HG03139 (cell line): ENCODE measurements around the gene KCNAB2.

ENCODE experiments used
- ATAC-seq: cut with Tn5 transposase; IDR thresholded peaks from one replicate; pipeline ENCODE4 v1.9.1; 2021; ENCODE audit not compliant: unreplicated experiment

The KCNAB2 gene

DNA sequence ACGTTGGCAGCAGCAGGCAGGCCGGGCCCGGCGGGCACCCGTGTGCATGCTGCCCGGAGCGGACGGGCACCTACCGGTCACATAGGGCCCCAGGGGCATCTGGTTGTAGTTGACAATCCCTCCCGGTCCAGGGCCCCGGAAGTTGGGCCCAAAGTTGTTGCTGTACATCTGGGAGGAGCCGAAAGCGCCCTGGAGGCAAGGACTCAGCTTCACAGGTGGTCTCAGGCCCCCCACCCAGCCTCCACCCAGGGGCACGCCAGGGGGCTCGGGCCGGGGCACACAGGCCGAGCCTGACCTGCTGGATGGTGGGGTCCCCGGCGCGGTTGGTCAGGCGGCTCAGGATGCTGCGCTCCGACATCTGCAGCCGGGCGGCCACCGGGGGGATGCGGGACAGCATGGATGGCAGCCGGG, 60.6 kb downstream of the KCNAB2 start:
- ATAC-seq = no peak

DNA sequence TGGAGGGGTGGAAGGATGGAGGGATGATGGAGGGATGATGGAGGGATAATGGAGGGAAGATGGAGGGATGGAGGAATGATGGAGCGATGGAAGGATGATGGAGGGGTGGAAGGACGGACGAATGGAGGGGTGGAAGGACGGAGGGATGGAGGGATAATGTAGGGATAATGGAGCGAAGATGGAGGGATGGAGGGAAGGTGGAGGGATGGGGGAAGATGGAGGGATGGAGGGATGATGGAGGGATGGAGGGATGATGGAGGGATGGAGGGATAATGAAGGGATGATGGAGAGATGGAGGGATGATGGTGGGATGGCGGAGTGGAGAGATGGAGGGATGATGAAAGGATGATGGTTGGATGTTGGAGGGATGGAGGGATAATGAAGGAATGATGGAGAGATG, 61.3 kb downstream of the KCNAB2 start:
- no peak for ATAC-seq

DNA sequence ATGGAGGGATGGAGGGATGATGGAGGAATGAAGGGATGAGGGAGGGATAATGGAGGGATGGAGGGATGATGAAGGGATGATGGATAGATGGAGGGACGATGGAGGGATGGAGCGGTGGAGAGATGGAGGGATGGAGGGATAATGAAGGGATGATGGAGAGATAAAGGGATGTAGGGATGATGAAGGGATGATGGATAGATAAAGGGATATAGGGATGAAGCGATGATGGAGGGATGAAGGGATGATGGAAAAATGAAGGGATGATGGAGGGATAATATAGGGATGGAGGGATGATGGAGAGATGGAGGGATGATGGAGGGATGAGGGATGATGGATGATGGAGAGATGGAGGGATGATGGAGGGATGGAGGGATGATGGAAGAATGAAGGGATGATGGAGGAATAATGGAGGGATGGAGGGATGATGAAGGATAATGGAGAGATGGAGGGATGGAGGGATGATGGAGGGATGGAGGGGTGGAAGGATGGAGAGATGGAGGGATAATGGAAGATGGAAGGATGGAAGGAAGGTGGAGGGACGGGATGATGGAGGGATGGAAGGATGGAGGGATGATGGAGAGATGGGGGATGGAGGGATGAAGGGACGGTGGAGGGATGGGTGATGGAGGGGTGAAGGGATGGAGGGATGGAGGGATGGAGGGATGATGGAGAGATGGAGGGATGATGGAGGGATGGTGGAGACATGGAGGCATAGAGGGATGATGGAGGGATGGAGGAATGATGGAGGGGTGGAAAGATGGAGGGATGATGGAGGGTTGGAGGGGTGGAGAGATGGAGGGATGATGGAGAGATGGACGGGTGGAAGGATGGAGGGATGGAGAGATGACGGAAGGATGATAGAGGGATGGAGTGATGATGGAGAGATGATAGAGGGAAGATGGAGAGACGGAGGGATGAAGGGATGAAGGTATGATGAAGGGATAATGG, 62.0 kb downstream of the KCNAB2 start:
- no peak for ATAC-seq

DNA sequence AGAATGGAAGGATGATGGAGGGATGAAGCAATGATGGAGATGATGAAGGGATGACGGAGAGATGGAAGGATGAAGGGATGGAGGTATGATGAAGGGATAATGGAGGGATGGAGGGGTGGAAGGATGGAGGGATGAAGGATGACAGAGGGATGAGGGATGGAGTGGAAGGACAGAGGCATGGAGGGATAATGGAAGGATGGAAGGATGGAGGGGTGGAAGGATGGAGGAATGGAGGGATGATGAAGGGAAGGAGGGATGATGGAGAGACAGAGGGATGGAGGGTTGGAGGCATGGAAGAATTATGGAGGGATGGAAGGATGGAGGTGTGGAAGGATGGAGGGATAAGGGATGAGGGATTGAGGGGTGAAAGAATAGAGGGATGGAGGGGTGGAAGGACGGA, 62.8 kb downstream of the KCNAB2 start:
- no peak for ATAC-seq

DNA sequence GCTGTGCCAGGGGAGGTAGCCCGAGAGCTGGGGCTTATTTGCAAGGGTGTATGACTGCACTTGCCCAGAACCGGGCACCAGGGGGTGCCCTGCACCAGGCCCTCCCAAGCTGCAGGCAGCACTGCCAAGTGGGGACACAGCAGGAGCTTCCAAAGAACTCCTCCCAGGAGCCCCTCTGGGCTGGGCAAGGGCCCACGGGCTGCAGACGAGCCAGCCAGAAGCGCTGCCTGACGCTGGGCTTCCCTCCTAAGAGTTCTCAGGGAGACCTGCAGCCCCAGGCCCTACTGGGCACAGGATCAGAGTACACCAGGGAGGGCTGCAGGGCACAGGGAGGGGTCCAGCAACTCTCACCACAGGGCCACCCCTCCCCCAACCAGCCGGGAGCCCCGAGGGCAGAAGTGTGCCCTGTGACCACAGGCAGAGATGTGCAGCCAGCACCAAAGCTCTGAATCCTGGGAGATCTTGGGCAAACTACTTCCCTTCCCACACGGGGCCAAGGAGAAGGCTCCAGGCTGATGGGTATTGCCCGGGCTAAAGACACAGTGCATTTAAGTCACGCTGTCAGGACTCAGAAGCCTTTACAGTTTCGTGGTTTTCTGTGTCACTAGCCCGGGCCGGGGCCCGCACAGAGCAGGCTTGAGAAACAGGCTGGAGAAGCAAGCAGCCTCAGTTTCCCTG, 63.4 kb downstream of the KCNAB2 start:
- no peak for ATAC-seq

DNA sequence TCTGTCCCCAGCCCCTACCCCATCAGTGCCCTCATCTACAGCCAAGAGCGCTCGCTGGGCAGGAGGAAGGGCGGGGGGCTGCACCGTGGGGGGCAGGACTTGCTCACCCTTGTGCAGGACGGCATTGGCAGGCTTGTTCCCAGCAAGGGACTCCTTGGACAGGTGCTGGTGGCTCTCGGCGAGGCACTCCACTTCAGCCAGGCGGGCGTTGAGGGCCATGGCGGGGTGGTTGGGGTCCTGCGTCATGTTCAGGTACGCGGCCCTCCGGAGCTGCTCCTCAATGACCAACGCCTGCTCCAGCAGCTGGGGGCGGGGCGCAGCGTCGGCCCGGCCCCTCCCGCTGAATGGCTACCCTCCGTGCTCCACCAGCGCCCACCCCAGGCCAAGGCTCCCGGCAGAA, 64.0 kb downstream of the KCNAB2 start:
- no peak for ATAC-seq

DNA sequence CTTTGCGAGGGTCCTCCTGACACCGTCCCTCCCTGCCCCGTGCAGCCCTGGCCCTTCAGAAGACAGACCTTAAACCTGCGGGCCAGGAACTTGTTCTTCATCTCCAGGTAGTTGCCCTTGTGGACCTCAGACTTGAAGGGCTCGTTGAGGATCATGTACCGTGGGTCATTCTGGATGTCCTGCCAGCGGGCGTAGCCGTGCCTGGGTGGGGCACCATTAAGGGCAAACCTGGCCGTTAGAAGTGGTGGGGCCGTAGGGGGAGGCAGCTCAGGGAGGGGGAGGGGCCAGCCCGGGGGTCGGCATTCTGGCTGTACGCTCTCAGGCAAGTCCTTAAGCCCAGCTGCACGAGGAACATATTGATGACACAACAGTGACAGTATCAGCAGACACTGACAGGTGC, 64.6 kb downstream of the KCNAB2 start:
- no peak for ATAC-seq

DNA sequence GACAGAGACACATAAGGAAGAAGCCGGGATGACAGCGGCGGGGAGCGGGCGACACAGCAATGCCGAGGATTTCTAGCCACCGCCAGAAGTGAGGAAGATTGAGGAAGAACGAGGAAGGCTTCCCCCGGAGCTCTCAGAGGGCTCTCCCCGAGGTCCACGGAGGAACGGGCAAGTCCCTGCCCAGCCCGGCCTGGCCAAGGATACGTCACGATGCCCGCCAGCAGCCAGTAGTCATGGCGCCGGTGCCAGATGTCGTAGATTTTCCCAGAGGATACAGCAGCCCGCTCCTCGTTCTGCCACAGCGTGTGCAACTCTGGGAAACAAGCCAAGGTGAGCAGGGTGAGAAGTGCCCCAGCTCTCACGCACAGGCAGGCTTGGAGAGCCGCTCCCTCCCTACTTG, 65.9 kb downstream of the KCNAB2 start:
- ATAC-seq = no peak

DNA sequence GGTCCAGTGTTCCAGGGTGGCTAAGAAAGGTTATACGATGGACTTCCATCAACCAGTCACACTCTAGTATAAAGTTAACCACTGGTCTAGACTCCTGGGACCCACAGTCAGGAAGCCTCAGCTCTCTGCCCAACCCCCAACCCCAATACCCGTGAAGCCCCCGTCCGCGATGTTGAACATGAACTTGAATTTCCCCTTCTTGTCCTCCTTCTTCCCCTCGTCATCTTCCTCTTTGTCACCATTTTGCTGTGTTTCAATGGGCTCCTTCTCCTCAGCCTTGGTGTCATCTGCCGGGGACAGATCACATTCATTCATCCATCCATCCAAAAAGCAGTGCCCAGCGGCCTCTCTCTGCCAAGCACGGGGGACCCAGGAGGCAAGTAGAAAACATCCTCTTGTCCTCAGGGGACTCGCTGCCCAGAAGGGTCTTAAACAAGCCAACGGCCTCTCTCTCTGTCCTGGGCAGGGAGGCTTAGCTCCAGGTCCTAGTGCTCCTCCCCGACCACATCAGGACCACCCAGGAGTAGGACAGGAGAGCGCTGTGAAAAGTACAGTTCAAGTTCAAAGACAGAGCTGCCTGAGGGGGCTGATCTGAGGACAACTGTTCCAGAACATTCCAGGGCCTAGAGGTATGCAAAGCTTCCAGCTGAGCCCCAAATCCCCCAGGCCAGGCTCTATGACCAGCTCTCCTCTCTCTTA, 66.5 kb downstream of the KCNAB2 start:
- no peak for ATAC-seq

DNA sequence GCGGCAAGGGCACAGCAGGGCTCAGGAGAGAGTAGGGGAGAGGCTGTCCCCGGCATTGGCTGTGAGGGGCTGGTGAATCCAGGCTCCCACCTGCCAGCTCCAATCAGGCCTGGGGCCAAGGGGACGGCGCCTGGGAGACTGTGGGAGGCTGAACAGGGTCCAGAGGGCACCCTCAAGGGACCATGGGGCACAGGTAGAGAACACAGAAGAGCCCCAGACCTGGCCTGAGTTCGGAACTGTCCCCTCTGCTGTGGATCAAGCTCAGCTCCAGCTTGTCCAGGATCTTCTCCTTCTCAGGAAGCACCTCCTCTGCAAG, 67.0 kb downstream of the KCNAB2 start:
- no peak for ATAC-seq

DNA sequence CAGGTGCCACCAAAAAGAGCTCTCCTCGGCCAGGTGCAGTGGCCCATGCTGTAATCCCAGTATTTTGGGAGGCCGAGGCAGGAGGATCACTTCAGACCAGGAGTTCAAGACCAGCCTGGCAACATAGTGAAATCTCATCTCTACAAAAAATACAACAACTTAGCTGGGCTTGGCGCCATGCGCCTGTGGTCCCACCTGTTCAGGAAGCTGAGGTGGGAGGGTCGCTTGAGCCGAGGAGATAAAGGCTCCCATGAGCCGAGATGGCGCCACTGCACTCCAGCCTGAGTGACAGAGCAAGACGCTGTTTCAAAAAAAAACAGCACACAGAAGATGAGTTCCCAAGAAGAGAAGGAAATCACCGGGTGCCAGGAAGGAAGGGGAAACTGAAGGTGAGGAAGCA, 67.4 kb downstream of the KCNAB2 start:
- ATAC-seq = no peak

DNA sequence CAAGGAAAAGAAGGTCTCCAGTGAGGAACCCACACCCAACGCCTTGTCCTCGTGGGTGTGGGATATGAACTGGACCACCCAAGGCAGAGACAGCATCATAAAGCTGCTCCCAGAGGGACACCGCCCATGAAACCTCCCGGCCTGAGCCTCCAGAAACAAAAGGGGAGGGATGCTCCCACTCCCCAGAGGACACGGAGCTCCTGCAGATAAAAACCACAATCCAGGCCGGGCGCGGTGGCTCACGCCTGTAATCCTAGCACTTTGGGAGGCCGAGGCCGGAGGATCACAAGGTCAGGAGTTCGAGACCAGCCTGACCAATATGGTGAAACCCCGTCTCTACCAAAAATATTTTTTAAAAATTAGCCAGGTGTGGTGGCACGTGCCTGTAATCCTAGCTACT, 68.1 kb downstream of the KCNAB2 start:
- ATAC-seq = no peak

DNA sequence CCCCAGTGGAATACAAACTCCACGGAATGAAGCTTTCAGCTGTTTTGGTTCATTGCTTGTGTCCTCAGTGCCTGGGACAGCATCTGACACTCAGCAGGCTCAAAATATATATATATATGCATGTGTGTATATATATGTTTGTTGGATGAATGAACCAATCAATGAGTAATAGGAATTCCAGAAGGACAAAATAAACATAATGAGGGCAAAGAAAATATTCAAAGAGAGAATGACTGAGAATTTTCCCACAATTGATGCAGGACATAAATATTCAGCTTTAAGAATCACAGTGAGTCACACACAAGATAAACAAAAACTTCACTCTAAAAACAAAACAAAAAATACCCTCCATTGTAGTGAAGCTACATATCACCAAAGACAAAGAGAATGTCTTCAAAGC, 70.4 kb downstream of the KCNAB2 start:
- ATAC-seq = no peak

DNA sequence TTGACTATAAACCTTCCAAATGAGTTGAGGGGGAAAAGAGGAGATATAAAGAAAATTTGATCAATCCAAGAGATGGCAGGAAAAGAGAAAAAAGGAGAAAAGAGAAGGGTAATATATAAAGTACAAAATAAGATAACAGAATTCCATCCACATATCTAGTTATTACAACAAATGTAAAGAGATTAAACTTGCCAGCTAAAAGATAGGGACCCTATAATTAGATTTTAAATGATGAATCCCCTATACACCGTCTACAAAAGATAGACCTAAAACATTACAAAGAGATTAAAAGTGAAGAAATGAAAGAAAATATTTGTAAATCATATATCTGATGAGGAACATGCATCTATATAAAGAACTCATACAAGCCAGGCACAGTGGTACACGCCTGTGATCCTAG, 71.4 kb downstream of the KCNAB2 start:
- no peak for ATAC-seq

DNA sequence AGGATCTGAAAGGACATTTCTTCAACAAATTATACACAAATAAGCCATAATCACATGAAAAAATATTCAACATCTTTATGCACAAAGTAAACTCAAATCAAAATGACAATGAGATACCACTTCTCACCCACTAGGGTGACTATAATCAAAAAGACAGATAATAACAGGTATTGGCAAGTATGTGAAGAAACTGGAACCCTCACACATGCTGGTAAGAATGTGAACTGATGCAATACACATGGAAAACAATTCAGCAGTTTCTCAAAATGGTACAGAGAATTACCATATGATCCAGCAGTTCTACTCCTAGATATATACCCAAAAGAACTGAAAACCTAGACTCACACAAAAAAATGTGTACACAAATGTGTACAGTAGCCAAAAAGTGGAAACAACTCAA, 71.9 kb downstream of the KCNAB2 start:
- no peak for ATAC-seq

DNA sequence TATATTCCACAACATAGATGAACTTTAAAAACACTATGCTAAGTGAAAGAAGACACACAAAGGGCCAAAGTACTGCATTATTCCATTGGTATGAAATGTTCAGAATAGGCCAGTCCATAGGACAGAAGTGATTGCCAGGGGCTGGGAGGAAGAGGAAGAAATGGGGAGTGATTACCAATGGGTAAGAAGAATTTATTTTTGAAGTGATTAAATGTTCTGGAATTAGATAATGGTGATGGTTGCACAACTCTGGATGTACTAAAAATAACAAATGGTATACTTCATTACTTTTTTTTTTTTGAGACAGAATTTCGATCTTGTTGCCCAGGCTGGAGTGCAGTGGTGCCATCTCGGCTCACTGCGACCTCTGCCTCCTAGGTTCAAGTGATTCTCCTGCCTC, 72.7 kb downstream of the KCNAB2 start:
- ATAC-seq = no peak

DNA sequence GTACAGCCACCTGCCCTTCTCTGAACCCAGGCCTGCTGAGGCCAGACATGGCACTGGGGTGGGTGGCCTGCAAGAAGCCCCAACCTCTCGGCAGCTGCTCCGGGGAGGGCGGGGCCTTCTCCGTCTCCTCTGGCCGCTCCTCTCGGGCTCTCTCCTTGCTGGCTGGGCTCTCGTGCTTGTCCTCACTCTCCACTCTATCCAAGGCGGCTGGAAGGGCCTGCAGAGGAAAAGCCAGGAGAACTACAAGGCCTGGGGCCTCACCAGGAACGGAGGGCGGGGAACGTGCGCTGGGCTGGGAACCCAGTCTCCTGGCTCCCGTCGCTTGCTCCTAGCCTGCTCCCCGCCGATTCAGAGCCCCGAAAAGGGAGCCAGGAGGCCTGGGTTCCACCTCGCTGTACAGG, 75.3 kb downstream of the KCNAB2 start:
- no peak for ATAC-seq

DNA sequence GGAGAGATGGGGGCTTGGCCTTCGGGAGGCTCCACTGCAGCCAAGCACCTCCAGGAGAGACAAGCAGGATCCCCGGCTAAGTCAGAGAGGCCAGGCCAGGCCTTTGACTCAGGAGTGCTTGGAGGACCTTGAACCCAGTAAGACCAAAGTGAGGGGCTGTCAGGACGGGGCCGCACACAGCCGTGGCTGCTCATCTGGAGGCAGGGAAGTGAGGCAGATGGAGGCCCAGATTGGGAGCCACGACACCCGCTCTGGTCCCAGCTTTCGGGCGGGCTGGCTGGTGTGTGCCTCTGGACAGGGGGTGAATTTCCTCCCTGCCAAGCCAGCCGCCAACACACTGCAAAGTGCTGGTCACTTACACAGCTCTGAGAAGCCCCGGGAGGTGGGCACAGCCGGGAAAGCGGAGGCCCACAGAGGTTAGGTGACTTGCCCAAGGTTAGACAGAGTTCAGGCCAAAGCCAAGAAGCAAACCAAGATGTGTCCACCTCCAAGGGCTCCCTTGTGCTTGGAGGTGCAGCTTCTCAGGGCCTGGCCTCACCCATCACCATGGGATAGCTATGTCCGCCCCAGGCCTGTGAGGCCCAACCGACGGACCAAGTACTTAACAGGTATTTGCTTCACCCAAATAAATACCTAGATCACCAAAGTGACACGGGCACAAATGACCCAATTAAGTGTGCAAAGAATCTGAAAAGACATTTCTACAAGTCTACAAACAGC, 76.1 kb downstream of the KCNAB2 start:
- no peak for ATAC-seq

DNA sequence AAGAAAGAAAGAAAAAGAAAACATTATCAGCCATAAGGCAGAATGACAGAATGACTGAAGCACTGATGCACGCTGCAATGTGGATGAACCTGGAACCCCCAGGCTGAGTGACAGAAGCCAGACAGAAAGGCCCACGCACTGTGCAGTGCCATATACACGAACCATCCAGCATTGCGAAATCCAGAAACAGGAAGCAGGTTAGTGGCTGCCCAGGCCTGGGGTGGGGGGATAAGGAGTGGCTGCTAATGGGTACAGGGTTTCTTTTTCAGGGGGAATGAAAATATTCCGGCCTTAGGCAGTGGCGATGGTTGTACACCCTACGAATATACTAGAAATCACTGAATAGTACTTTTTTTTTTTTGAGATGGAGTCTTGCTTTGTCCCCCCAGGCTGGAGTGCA, 77.4 kb downstream of the KCNAB2 start:
- ATAC-seq = no peak

DNA sequence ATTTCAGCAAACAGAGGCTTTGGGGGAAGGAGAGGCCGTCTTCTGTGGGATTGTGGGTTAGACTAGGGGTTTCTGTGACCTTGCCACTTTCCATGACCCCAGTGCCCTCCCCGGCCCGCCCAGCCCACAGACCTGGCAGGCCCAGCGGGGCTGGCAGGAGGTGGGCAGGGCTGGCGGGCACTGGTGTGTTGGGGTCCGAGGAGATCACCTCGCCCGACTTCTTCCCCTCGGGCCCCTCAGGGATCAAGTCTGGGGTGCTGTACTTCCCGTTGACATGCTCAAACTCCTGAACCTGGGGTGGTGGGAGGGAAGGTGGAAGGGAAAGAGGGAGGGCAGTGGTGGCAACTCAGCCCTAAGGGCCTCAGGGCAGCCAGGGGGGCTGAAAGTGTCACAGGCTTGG, 78.1 kb downstream of the KCNAB2 start:
- no peak for ATAC-seq

DNA sequence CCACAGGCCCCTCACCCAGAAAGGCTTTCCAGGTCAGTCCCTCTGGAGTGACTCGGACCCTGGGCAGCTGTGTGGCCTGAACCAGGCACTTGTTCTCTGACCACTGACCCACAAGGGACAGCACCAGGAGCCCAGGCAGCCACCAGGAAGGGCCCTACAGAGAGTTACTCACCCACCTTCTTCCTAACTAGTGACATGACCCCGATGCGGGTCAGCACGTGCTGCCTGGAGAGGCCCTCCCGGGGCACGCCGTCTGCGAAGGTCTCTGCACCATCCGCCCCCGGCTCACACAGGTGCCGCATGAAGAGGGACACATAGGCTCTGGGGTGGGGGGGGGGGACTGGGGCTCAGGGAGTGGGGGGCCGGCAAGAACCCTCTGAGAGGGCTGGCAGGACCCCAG, 78.7 kb downstream of the KCNAB2 start:
- ATAC-seq = no peak
